Head of caudate nucleus (tissue), 42 donors: ENCODE results near the gene UFD1.

ENCODE experiments used
- DNase-seq, 42 donors: peaks; one replicate each; pipeline versions ENCODE4 v3.0.0 to v3.0.0-alpha.2; 2020 to 2021; ENCODE audit warnings: mixed read lengths in 7 of 42
- intact Hi-C: fragments of 100-400 bp; cut with DNase I; formaldehyde crosslinking; loops from one replicate; pipeline ENCODE4 v1.15.0; 2022

Gene UFD1

GRCh38 chr22:19479355-19480172 is 571 bp upstream of the UFD1 start, which contains the start of gene CDC45:
Gene CDC45 (plus strand): TSS chr22:19479920. CDS start chr22:19479969, 49 bp downstream.
- DNase-seq, result peak; percentile 90 to 99 (median 98)
- intact Hi-C loops, result loop anchor here (5.0 kb wide), 1 partner anchor 47 kb away; the partner anchor contains the start of genes HIRA and MRPL40

GRCh38 chr22:19478045-19478900 is 720 bp downstream of the UFD1 start:
- no peak for DNase-seq
- intact Hi-C loops, result loop anchor here (5.0 kb wide), 1 partner anchor 46 kb away; the partner anchor contains the start of genes HIRA and MRPL40

DNA sequence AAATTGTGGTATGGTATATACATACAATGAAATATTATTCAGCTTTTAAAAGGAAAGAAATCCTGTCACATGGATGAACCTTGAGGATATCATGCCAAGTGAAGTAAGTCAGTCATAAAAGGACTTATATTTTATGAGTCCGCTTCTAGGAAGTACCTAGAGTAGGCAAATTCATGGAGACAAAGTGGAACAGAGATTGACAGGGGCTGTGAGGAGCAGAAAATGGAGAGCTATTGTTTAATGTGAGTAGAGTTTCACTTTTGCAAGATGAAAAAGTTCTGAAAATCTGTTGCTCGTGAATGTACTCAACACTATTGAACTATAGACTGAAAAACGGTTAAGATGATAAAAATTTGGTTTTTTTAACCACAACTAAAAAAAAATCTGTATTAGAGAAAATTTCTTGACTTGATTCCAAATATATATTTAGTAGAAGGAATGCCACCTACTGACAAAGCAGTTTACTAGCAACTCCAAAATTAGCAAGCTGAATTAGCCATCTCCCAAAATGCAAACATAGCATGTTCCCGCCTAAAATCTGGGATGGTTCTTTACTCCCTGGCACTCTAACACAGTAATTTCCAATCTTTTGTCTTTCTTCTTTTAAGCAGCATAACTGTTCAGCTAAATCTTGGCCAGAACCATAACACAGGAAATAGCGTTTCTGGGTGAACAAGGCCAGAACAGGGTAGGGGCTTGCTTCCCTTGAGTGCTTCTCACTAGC is 1.5 kb downstream of the UFD1 start:
- no peak for DNase-seq
- intact Hi-C loops, result loop anchor here (5.0 kb wide), 1 partner anchor 45 kb away; the partner anchor contains the start of genes HIRA and MRPL40

DNA sequence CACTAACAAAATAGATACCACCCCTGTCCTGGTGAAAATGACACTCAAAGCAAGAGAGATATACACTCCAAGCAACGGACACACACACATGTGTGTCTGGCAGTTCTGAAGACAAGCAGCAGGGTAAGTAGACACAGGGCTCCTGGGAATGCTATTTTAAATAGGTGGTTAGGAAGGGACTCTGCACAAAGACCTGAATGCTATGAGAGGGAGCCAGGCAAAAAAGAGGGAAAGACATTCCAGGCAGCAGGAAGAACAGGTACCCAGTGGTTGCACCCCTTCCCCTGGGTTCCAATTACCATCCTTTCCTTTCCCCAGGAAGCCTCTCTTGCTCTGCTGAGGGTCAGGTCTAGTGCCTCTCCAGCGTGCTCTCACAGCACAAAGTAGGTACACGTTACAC is 3.0 kb downstream of the UFD1 start:
- intact Hi-C loops, result loop anchor here (5.0 kb wide), 1 partner anchor 44 kb away; the partner anchor contains the start of genes HIRA and MRPL40
- no peak for DNase-seq

GRCh38 chr22:19473578-19473977 is 5.4 kb downstream of the UFD1 start:
- intact Hi-C loops, result no loop called here
- no peak for DNase-seq

DNA sequence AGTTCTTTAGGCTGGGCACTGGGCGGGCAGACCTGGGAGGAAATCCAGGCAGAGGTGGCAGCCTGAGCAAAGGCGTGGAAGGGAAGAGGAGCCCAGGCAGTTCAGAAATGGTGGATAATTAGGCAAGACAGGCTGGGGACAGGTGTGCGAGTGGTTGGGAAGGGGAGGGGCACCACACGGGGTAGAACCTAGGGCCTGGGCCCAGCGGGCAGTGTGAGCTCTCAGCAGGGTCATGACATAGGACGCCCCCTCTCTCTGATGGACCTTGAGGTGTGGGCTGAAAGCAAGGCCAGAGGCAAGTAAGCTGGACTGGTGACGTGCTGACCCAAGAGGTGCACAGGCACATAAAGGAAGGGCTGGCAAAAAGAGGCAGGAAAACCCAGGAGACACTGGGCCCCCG is 6.8 kb downstream of the UFD1 start:
- DNase-seq, result no peak
- intact Hi-C loops, result no loop called here

DNA sequence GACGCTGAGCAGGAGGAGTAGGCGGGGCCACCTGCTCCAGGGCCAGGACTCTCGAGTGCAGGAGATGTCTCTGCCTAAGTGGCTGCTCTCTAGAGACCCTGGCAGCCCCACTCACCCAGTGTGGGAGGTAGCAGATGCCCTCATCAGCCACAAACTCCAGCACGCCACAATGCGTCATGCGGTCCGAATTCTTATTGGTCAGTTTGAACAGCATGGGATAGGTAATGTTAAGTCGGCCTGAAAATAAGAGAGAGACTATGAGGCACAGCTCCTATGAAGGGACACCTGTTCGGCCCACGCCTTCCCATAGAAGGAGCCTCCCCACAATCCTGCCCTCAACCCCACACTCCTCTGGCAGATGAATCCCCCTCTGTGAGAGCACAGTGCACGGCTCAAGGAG is 7.4 kb downstream of the UFD1 start:
- no peak for DNase-seq
- intact Hi-C loops, result no loop called here

- intact Hi-C loops, result no loop called here
These were observed 9.0 kb downstream of the UFD1 start for GRCh38 chr22:19470010-19470409.

DNA sequence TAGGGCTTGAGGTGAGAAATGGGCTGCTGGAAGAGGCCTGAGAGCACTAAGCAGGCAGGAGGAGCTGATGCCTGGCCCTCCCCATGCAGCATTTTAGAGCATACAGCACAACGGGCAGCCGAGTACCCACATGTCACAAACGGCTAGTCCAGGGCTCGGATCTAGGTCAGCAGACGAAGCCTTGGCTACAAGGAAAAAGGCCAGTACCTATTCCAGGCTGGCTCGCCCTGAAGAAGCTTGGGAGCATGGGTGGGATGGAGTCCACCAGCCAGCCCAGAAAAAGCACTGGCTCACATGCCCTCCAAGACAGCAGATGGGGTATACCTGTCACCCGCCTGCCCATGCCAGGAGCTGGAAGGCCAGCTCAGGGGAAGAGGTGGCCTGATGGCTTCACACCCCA is 9.6 kb downstream of the UFD1 start:
- intact Hi-C loops, result no loop called here
- DNase-seq, result no peak

More at GRCh38 chr22:19470010-19470409, 9.0 kb downstream of the UFD1 start:
- no peak for DNase-seq

GRCh38 chr22:19467912-19468311 is 11.1 kb downstream of the UFD1 start:
- intact Hi-C loops, result no loop called here
- DNase-seq, result no peak

GRCh38 chr22:19466848-19467752 is 11.9 kb downstream of the UFD1 start:
- intact Hi-C loops, result no loop called here
- DNase-seq, result peak in 1 of 42 donors; percentile 52

GRCh38 chr22:19466126-19466716 is 12.8 kb downstream of the UFD1 start:
- no peak for DNase-seq

GRCh38 chr22:19464975-19465374 is 14.0 kb downstream of the UFD1 start:
- intact Hi-C loops, result no loop called here
- DNase-seq, result no peak

More at GRCh38 chr22:19466126-19466716, 12.8 kb downstream of the UFD1 start:
- intact Hi-C loops, result no loop called here

- intact Hi-C loops, result no loop called here
- DNase-seq, result no peak
These were observed 14.4 kb downstream of the UFD1 start for GRCh38 chr22:19464546-19464945.

- intact Hi-C loops, result no loop called here
- no peak for DNase-seq
These were observed 15.2 kb downstream of the UFD1 start for GRCh38 chr22:19463491-19464469.

GRCh38 chr22:19463008-19463407 is 16.0 kb downstream of the UFD1 start:
- no peak for DNase-seq
- intact Hi-C loops, result no loop called here

DNA sequence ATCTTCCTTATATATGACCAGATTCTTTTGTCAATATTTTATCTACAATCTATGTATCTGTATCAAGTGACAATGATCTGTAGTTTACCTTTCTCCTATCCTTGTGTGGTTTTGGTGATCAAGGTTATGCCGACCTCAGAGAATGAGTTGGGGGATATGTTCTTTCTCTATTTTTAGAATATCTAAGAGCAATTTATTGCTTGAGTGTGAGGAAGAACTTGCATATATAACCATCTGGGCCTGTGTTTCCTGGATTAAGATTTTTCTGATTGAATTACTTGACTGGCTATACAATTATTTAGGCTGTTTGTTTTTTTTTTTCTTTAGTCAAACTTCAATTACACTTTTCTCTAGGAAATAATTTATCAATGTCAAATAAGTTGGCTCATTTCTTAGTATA is 17.5 kb downstream of the UFD1 start:
- intact Hi-C loops, result no loop called here
- no peak for DNase-seq
